Body of pancreas (tissue), 4 donors: Measurements from ENCODE around the gene CCNA1. TPM values are rescaled to one million over a fixed set of nuclear protein-coding genes. Genes with fewer than 3 reads are reported as not detected.

Experiments used
- ATAC-seq: fragments of 150-250 bp; one replicate; pipeline ENCODE4 v1.9.1; 2016
- DNase-seq, 4 donors: peaks; one replicate each; pipeline ENCODE4 v3.0.0-alpha.2; 2019
- H3K27ac ChIP-seq, 4 donors: fragments of 200-600 bp; sonication (generic); 1 replicate in 3 of 4; 2 replicates in 1 of 4; pipeline versions ENCODE4 v1.5.1 to v1.6.1; 2016 to 2019; ENCODE audit warnings: mild to moderate bottlenecking in 1 of 4, mixed read lengths in 1 of 4, moderate library complexity in 1 of 4
- H3K27me3 ChIP-seq, 2 donors: fragments of 200-600 bp; sonication (generic); one replicate each; pipeline ENCODE4 v1.6.0; 2016; ENCODE audit warnings: mild to moderate bottlenecking in 1 of 2
- H3K36me3 ChIP-seq, 2 donors: fragments of 200-600 bp; sonication (generic); replicated peaks in 1 of 2; 2 replicates each; pipeline ENCODE4 v1.5.1; 2016; ENCODE audit warnings: low read depth in 2 of 2; ENCODE audit not compliant: insufficient read depth in 1 of 2
- H3K4me1 ChIP-seq: fragments of 200-600 bp; sonication (generic); one replicate; pipeline ENCODE4 v1.6.0; 2016
- H3K4me3 ChIP-seq, 2 donors: fragments of 200-600 bp; sonication (generic); 1 replicate in 1 of 2; 2 replicates in 1 of 2; pipeline ENCODE4 v1.5.1; 2016 to 2019
- H3K9me3 ChIP-seq, 3 donors: fragments of 200-600 bp; sonication (generic); 1 replicate in 2 of 3; 2 replicates in 1 of 3; pipeline ENCODE4 v1.5.1; 2016
- POLR2A ChIP-seq, 3 donors: fragments of 450-650 bp; IDR thresholded peaks; one replicate each; pipeline ENCODE4 v1.6.1; 2016; ENCODE audit warnings: antibody characterized with exemption in 3 of 3, mild to moderate bottlenecking in 2 of 3
- WGBS, 2 donors: methylation state at CpG; one replicate each; pipeline ENCODE4 v1.1.5; 2017; 5-methylcytosine and 5-hydroxymethylcytosine counted together
- intact Hi-C: fragments of 100-400 bp; cut with DNase I; formaldehyde crosslinking; loops from one replicate; pipeline ENCODE4 v1.15.1; 2023
- total RNA-seq, 2 donors: library from RNA; depleted of rRNA; stranded (reverse); fragments of >200 nt; gene quantifications; one replicate each; pipeline ENCODE4 v1.1.0, GENCODE V29; 2016
- TF ChIP-seq, protein P1 (sequence below), 7 experiments: fragments of 450-650 bp in 4 of 7; fragments of 200-600 bp in 3 of 7; sonication (generic) in 3 of 7; IDR thresholded peaks; one replicate each; pipeline ENCODE4 v1.5.1; 2016 to 2019; ENCODE audit warnings: antibody characterized with exemption in 7 of 7

The CCNA1 gene
- total RNA-seq, 2 donors from 2014 or later = not detected

DNA sequence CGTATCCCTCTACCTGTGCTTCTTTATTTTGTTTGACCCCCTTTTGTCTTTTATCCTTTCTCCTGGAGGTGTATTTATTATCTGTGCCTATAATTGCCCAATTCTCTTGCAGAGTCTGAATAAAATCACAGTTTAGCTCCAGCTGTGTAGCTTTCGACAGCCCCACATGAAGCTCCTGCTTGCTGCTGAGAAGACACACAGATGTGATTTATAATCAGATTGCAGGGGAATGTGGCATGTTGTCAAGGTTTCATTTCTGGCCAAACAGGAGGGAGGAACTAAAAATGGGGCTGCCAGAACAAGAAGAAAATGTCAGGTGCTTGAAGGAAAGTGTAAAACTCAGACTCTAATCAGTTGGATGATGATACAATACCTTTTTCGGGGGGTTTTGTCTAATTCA is 22.7 kb downstream of the CCNA1 start:
- intact Hi-C loops = no loop called here
- 31 to 40% methylated on average over 3 of the region's 3 CpGs for WGBS, 2 donors
- no peak for ATAC-seq

DNA sequence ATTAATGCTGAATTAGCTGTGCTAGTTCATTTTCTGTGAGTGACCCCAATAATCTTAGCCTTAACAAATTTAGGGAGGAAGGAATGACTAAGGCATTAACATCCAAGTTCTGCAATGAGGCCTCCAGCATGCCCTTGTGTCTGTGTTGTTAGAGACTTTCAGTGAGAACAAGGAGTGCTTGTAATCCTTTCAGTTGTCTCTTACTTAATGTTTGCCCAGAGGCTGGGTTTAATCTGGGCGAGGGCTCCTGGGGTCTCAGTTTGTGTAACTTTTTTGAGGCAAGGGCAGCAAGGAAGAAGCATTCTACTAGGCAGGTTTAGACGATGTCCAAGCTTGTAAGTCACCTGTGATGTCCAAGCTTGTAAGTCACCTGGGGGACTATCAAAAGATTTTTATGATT is 24.3 kb downstream of the CCNA1 start:
- no peaks in the 10 kb centered on the region for H3K27me3 ChIP-seq
- no peaks in the 10 kb centered on the region for H3K9me3 ChIP-seq
- no peak overlapping the region for H3K4me3 ChIP-seq
- no peak for ATAC-seq
- 32 to 58% methylated on average over 2 of the region's 2 CpGs for WGBS, 2 donors
- no peaks in the 10 kb centered on the region for H3K36me3 ChIP-seq
- no peak for DNase-seq
- H3K27ac ChIP-seq = no peak overlapping the region
- intact Hi-C loops = no loop called here
- TF ChIP-seq POLR2A (IDR thresholded peaks at IDR 0.05) = no peak
- no peaks in the 10 kb centered on the region for H3K4me1 ChIP-seq

More for the DNA sequence above, 22.7 kb downstream of the CCNA1 start:
- Histone ChIP-seq H3K9me3 (no peaks in the 10 kb centered on the region), H3K27me3 (no peaks in the 10 kb centered on the region), H3K27ac (no peak overlapping the region), H3K36me3 (no peaks in the 10 kb centered on the region), H3K4me3 (no peak overlapping the region), H3K4me1 (no peaks in the 10 kb centered on the region)
- DNase-seq = no peak
- no peak for TF ChIP-seq POLR2A (IDR thresholded peaks at IDR 0.05)
- TF ChIP-seq, protein P1, sequence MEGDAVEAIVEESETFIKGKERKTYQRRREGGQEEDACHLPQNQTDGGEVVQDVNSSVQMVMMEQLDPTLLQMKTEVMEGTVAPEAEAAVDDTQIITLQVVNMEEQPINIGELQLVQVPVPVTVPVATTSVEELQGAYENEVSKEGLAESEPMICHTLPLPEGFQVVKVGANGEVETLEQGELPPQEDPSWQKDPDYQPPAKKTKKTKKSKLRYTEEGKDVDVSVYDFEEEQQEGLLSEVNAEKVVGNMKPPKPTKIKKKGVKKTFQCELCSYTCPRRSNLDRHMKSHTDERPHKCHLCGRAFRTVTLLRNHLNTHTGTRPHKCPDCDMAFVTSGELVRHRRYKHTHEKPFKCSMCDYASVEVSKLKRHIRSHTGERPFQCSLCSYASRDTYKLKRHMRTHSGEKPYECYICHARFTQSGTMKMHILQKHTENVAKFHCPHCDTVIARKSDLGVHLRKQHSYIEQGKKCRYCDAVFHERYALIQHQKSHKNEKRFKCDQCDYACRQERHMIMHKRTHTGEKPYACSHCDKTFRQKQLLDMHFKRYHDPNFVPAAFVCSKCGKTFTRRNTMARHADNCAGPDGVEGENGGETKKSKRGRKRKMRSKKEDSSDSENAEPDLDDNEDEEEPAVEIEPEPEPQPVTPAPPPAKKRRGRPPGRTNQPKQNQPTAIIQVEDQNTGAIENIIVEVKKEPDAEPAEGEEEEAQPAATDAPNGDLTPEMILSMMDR (IDR thresholded peaks at IDR 0.05) = no peak

DNA sequence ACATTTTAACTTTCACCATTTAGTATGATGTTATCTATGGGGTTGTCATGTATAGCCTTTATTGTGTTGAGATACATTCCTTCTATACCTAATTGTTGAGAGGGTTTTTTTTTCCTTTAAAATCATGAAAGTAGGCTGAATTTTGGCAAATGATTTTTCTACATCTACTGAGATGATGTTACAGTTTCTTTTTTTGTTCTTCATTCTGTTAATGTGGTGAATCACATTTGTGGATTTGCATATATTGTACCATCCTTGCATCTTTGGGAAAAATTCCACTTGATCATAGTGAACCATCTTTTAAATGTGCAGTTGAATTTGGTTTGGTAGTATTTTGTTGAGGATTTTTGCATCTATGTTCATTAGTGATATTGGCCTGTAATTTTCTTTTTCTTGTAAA is 29.2 kb downstream of the CCNA1 start:
- H3K36me3 ChIP-seq = no peaks in the 10 kb centered on the region
- ATAC-seq = no peak
- no peak overlapping the region for H3K27ac ChIP-seq
- H3K4me1 ChIP-seq = no peaks in the 10 kb centered on the region
- no peak for DNase-seq
- no peak overlapping the region for H3K4me3 ChIP-seq
- intact Hi-C loops = no loop called here
- H3K27me3 ChIP-seq = no peaks in the 10 kb centered on the region
- H3K9me3 ChIP-seq = no peaks in the 10 kb centered on the region
- TF ChIP-seq, protein P1 (IDR thresholded peaks at IDR 0.05) = no peak
- no peak for TF ChIP-seq POLR2A (IDR thresholded peaks at IDR 0.05)

DNA sequence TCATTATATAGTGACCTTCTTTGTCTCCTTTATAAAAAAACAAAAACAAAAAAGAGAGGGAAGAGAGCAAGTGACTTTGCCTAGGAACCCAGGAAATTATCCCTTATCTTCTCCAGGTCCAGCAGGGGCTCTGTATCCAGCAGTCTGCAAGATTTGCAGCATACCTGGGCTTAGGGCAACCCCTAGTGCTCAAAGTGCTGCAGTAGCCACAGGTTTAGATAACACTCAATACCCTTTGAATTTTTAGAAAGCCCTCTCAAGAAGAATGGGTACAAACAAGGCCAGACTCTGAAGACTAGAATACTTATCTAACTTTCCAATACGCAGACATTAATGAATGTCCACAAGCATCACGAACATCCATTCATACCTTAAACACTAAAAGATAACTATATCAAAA is 43.2 kb downstream of the CCNA1 start:
- Histone ChIP-seq H3K27ac (no peak overlapping the region), H3K36me3 (no peaks in the 10 kb centered on the region), H3K9me3 (no peaks in the 10 kb centered on the region), H3K27me3 (no peaks in the 10 kb centered on the region), H3K4me3 (no peak overlapping the region), H3K4me1 (no peaks in the 10 kb centered on the region)
- no peak for DNase-seq
- intact Hi-C loops = no loop called here
- 58 to 61% methylated on average over 2 of the region's 2 CpGs for WGBS, 2 donors
- ATAC-seq = no peak
- TF ChIP-seq, protein P1 (IDR thresholded peaks at IDR 0.05) = no peak
- TF ChIP-seq POLR2A (IDR thresholded peaks at IDR 0.05) = no peak

DNA sequence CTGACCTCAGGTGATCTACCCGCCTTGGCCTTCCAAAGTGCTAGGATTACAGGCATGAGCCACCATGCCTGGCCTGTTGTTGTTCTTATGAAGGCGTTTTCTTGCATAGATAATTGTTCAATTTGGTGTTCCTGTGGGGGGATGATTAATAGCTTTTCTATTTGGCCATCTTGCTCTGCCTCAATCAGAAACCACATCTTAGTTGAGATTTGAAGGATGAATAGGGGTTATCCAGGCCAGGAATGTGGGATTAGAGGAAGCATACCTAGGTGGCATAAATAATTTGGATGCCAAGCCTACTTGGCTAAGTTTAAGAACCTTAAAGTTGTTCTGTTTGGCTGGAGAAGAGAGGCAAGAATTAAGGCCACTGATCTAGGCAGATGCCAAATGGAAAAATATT is 44.4 kb downstream of the CCNA1 start:
- Histone ChIP-seq H3K4me1 (no peaks in the 10 kb centered on the region), H3K36me3 (no peaks in the 10 kb centered on the region), H3K4me3 (no peak overlapping the region), H3K27me3 (no peaks in the 10 kb centered on the region), H3K9me3 (no peaks in the 10 kb centered on the region), H3K27ac (no peak overlapping the region)
- no peak for ATAC-seq
- 51 to 59% methylated on average over 2 of the region's 2 CpGs for WGBS, 2 donors
- intact Hi-C loops = no loop called here
- TF ChIP-seq, protein P1 (IDR thresholded peaks at IDR 0.05) = no peak
- TF ChIP-seq POLR2A (IDR thresholded peaks at IDR 0.05) = no peak
- no peak for DNase-seq
